ENCODE results near the gene MOCS3. TPM values are rescaled to one million over a fixed set of nuclear protein-coding genes. Genes with fewer than 3 reads are reported as not detected.

Gene MOCS3
- total and polyA plus RNA-seq, 10 of the 15 experiments (the other 5 are each of a cell fraction or from before 2014, with no cell fraction given): 0.87 to 5.9 (median 3.6) TPM

- TF ChIP-seq NR2F1 (conservative IDR thresholded peaks at IDR 0.05): no peak
- TF ChIP-seq TAF1 (IDR thresholded peaks at IDR 0.05; ENCODE audit: borderline replicate concordance, low read depth, low read length): peak; percentile 78
- TF ChIP-seq, protein P1, sequence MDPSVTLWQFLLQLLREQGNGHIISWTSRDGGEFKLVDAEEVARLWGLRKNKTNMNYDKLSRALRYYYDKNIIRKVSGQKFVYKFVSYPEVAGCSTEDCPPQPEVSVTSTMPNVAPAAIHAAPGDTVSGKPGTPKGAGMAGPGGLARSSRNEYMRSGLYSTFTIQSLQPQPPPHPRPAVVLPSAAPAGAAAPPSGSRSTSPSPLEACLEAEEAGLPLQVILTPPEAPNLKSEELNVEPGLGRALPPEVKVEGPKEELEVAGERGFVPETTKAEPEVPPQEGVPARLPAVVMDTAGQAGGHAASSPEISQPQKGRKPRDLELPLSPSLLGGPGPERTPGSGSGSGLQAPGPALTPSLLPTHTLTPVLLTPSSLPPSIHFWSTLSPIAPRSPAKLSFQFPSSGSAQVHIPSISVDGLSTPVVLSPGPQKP (IDR thresholded peaks at IDR 0.05; ENCODE audit: low read depth, low read length): peak; percentile 54; the same call in 1 of the 2 replicates
- TF ChIP-seq KAT2A (conservative IDR thresholded peaks at IDR 0.05; ENCODE audit: control insufficient read depth, low read depth, low read length): no peak
- TF ChIP-seq SMC3 (IDR thresholded peaks at IDR 0.05; ENCODE audit: borderline replicate concordance, low read length): peak; percentile 93
- no peak for TF ChIP-seq IRF5 (IDR thresholded peaks at IDR 0.05; ENCODE audit: borderline replicate concordance)
- peak; percentile 25 for TF ChIP-seq MEF2B (IDR thresholded peaks at IDR 0.05; ENCODE audit: partially characterized antibody, poor library complexity, severe bottlenecking)
- no peak for TF ChIP-seq E4F1 (IDR thresholded peaks at IDR 0.05; ENCODE audit: borderline replicate concordance, partially characterized antibody)
- TF ChIP-seq ZNF217 (IDR thresholded peaks at IDR 0.05): peak; percentile 46; the same call in 1 of the 2 replicates
- TF ChIP-seq BMI1 (IDR thresholded peaks at IDR 0.05; ENCODE audit: borderline replicate concordance): no peak
- TF ChIP-seq BHLHE40 (IDR thresholded peaks at IDR 0.05; ENCODE audit: borderline replicate concordance in 1 of 2, low read depth in 2 of 2, low read length in 1 of 2): peak; percentile 59 to 79; a peak in 3 of 4 replicates
- TF ChIP-seq ZSCAN29 (IDR thresholded peaks at IDR 0.05): no peak
- no peak for TF ChIP-seq SMAD1 (IDR thresholded peaks at IDR 0.05; ENCODE audit: low read depth, partially characterized antibody)
- TF ChIP-seq PAX5 (IDR thresholded peaks at IDR 0.05; ENCODE audit: borderline replicate concordance, low read depth, low read length): peak; percentile 67; the same call in 1 of the 2 replicates
- no peak; the same call in 1 of the 2 replicates for TF ChIP-seq STAT1 (conservative IDR thresholded peaks at IDR 0.05)
- no peak for TF ChIP-seq BRCA1 (IDR thresholded peaks at IDR 0.05; ENCODE audit: low read depth, low read length)
- TF ChIP-seq ESRRA (IDR thresholded peaks at IDR 0.05; ENCODE audit: low read length): no peak; the same call in 1 of the 2 replicates
- no peak for TF ChIP-seq HDAC6 (IDR thresholded peaks at IDR 0.05; ENCODE audit: unreplicated experiment)
- peak; percentile 36; the same call in 1 of the 2 replicates for TF ChIP-seq EED (IDR thresholded peaks at IDR 0.05; ENCODE audit: low read depth)
- TF ChIP-seq RB1 (IDR thresholded peaks at IDR 0.05; ENCODE audit: borderline replicate concordance): peak; percentile 75; the same call in 1 of the 2 replicates
- no peak for TF ChIP-seq ASH2L (IDR thresholded peaks at IDR 0.05; ENCODE audit: borderline replicate concordance, low read depth)
- TF ChIP-seq CBX3 (IDR thresholded peaks at IDR 0.05; ENCODE audit: borderline replicate concordance, low read depth): no peak
- peak; percentile 51; the same call in 1 of the 2 replicates for TF ChIP-seq SPI1 (IDR thresholded peaks at IDR 0.05; ENCODE audit: borderline replicate concordance, insufficient read depth, low read depth, low read length)
- no peak for TF ChIP-seq SUZ12 (IDR thresholded peaks at IDR 0.05; ENCODE audit: unreplicated experiment)
These were observed 29.1 kb upstream of the MOCS3 start (continued) for GRCh38 chr20:50929299-50930138.
